22Rv1 (cell line): ENCODE data around the gene SLC9A7.
A peak's percentile ranks its signal among the peaks of the same experiment; 100 is the strongest.

Experiments
- H3K27ac ChIP-seq: fragments of 450-650 bp; 2 replicates; pipeline ENCODE4 v1.5.1; 2017
- ZFX ChIP-seq: fragments of 450-650 bp; IDR thresholded peaks from 2 replicates; pipeline ENCODE4 v1.6.1; 2017; ENCODE audit warnings: antibody characterized with exemption, borderline replicate concordance
- TF ChIP-seq, protein P1 (sequence below): fragments of 450-650 bp; IDR thresholded peaks from 2 replicates; pipeline ENCODE4 v1.5.1; 2017; ENCODE audit warnings: mild to moderate bottlenecking

Gene SLC9A7

DNA sequence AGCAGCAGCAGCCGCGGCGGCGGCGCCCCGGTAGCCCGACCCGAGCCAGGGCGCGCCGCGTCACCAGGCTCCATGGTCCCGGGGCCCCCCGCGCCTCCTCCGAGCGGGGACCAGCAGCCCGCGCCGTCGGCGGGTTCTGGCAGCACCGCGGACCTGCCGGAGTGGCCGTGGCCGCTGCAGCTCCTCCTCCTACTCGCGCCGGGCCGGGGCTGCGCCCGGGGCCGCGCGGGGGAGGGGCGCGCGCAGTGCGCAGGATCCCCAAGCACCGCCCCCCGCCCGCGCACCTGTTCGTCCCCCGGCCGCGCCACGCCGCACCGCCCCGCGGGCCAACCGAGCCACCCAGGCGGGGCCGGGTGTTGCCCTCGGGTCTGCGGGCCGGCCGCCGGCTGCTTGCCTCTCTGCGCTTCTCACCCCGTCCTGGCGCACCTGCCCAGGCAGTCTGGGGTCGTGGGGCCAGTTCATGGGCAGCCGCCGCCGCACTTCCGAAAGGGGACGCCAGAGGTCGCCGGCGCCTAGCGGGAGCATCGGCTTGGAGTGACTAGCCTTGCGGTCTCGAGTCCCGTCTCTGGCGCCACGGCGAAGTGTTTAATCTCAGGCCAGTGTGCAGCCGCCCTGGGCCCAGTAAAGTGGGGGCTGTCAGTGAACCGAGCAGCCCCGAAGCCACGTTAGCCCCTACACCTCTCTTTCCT, at the start of gene SLC9A7:
TSS of gene SLC9A7 (minus strand) at position 163 of the 689 bp plus-strand sequence. CDS start at position 74, 89 bp downstream.
- TF ChIP-seq ZFX, result no peak
- TF ChIP-seq, protein P1, sequence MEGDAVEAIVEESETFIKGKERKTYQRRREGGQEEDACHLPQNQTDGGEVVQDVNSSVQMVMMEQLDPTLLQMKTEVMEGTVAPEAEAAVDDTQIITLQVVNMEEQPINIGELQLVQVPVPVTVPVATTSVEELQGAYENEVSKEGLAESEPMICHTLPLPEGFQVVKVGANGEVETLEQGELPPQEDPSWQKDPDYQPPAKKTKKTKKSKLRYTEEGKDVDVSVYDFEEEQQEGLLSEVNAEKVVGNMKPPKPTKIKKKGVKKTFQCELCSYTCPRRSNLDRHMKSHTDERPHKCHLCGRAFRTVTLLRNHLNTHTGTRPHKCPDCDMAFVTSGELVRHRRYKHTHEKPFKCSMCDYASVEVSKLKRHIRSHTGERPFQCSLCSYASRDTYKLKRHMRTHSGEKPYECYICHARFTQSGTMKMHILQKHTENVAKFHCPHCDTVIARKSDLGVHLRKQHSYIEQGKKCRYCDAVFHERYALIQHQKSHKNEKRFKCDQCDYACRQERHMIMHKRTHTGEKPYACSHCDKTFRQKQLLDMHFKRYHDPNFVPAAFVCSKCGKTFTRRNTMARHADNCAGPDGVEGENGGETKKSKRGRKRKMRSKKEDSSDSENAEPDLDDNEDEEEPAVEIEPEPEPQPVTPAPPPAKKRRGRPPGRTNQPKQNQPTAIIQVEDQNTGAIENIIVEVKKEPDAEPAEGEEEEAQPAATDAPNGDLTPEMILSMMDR, result peak; percentile 76
- H3K27ac ChIP-seq, result peak within 1 kb of the TSS; percentile 50

DNA sequence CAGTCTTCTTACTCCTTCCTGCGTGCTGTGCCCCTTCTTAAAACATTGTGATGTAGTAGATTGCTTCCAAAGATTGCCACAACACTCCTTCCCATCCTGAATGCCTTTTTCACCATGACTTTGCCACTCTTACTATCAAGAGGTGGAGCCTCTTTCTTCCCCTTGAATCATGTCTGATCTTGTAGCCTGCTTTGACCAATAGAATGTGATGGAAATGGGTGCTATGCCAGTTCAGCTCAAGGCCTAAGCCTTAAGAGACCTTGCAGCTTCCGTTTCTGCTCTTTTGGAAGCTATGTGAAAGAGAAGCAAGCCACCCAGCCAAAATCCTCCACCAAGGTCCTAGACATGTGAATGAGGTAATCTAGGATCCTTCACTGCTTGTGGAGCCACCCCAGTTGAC, 46.4 kb upstream of the SLC9A7 start:
- no peak overlapping the region for H3K27ac ChIP-seq
- no peak for TF ChIP-seq ZFX
- TF ChIP-seq, protein P1, result no peak

DNA sequence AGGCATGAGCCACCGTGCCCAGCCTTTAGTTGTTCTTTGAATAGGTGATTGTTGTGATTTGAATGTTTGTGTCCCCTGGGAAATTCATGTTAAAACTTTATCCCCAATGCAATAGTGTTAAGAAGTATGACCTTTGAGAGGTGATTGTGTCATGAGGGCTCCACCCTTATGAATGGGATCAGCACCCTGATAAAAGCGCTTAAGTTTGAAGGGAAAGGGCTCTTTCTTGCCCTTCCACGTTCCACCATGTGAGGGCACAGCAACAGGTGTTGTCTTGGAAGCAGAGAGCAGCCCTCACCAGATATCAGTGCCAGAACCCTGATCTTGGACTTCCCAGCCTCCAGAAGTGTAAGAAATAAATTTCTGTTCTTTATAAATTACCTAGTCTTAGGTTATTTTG, 44.2 kb upstream of the SLC9A7 start:
- H3K27ac ChIP-seq, result no peak overlapping the region
- TF ChIP-seq, protein P1, result no peak
- no peak for TF ChIP-seq ZFX

DNA sequence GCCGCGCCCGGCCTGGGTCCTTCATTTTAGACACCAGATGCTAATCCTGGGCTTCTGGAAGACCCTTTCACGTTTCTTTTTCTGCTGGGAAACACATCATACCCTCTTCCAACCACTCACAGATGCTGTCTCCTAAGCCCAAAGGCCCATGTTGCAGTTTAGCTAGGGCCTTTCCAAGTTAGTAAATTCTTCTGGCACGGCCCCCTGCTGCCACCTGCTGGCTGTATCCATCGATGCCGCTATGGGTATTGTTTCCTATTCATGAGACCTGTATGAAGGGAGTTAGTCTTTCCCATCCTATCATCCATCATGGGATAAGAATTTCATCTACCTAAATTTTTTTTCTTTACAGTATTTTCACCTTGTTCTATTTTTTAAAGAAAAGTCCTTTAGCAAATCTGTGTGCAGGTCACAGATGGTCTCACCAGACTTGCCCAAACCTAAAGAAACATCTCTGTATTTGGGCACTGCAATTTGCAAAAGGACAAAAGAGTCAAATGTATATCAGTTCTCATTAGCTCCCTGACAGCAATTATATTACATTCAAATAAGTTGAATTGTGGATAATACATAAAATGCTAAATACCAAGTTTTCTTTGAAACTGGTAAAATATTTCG, 37.8 kb upstream of the SLC9A7 start:
- no peak overlapping the region for H3K27ac ChIP-seq
- TF ChIP-seq ZFX, result no peak
- TF ChIP-seq, protein P1, result peak; percentile 82

DNA sequence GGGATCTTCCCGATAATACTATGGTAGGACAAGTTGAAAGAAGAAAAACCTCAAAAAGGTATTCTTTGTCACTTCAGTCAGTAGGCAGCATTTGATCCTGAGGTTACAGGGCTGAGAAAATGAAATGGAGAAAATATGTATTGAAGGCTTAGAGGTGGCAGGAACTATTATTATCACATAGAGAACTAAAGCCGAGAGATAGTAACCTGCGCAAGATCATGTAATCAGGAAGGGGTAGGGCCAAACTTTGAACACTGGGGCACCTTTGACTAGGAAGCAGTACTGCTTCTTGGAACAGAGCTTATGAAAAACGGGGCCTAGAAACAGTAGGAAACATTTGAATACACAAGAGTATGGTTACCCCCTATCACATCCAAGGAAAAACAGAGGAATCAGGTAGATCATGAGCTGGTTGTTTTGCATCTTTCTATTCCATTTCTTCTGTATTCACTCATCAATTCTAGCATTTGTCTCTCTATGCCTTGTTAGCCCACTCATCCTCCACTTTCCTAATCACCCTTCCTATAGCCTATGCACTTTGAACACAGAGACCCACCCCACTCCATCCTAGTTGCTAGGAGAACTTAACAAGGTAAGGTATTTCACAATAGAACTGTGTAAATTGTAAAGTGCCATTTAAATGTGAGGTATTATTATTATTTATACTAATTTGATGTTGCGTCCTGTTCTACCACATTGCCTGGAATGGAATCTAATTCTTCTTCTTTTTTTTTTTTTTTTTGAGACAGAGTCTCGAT, 34.6 kb upstream of the SLC9A7 start:
- H3K27ac ChIP-seq, result peak overlapping the region; percentile 53; the same call in 1 of the 2 replicates
- TF ChIP-seq, protein P1, result no peak
- TF ChIP-seq ZFX, result no peak

DNA sequence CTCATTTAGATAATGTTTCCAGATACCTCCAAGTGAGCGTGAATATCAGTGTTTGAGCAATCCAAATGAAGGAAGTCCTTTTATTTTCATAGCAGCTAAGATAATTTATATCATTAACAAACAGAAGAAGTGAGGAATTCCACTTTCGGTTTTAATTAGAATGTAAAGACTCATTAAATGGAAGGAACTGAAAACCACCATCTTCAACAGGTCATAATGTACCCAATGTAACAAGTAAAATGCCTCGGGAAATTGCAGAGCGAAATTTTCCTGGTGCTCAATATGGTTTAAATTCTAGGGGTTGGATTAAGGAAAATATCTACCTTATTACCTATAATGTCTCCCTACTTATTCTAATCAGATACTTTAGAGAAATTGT, 33.9 kb upstream of the SLC9A7 start:
- peak overlapping the region; percentile 53 for H3K27ac ChIP-seq
- TF ChIP-seq, protein P1, result no peak
- no peak for TF ChIP-seq ZFX
